KOPT-K1 (cell line): ENCODE results near the gene HDAC8.

Experiments
- H3K27ac ChIP-seq: fragments of 200-600 bp; sonication (generic); 2 replicates; pipeline ENCODE4 v1.5.1; 2016; ENCODE audit warnings: antibody characterized with exemption, mild to moderate bottlenecking, low read depth, low read length; ENCODE audit not compliant: poor library complexity, severe bottlenecking
- H3K36me3 ChIP-seq: fragments of 200-600 bp; sonication (generic); 2 replicates; pipeline ENCODE4 v1.5.1; 2017; ENCODE audit warnings: antibody characterized with exemption, mild to moderate bottlenecking, low read length, moderate library complexity; ENCODE audit not compliant: insufficient read depth
- H3K9me3 ChIP-seq: fragments of 200-600 bp; sonication (generic); 2 replicates; pipeline ENCODE4 v1.5.1; 2017; ENCODE audit warnings: antibody characterized with exemption, low read length, mild to moderate bottlenecking; ENCODE audit not compliant: insufficient read depth, poor library complexity, severe bottlenecking

The HDAC8 gene

DNA sequence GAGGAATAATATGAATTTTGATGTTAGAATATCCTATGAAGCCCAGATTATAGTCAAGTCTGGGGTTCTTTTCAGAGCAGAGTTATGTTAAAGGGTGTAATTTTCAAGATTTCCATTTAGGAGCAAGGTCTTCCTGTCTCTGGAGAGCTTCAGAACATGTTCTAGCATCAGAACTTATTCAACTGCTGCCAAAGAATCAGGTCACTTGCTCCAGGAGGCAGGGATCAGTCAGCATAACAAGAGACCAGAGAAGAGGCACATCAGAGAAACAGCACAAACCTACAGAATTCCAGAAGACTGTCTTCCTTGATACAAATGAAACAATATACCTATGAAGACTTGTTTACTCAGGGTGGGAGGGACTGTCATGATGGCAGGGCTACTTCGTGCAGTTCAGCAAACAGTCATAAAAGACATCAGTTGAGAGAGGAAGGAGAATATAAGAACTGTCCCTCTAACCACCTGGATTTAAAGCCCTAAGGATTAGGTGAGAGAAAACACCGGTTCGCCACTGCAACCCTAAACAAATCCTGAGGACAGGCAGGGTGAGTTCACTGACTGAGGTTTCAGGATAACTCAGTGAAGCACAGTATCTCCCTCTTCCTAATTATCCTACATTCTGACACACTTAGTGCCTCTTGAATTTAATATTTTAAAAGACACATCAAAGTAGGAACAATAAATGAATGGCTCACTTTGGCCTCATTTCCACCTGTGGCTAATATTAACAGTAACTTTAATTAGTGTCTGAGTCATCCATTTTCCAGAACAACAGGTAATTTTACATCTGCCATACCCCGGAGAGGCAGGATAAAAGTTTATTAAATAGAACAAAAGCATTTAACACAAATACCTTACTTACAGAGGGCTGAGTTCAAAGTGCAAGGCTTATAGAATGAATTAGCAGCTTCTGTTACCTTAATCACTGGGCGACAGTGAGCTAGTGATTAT is 93.0 kb downstream of the HDAC8 start:
- H3K27ac ChIP-seq = no peak overlapping the region
- H3K9me3 ChIP-seq = no peaks in the 10 kb centered on the region
- H3K36me3 ChIP-seq = no peaks in the 10 kb centered on the region

DNA sequence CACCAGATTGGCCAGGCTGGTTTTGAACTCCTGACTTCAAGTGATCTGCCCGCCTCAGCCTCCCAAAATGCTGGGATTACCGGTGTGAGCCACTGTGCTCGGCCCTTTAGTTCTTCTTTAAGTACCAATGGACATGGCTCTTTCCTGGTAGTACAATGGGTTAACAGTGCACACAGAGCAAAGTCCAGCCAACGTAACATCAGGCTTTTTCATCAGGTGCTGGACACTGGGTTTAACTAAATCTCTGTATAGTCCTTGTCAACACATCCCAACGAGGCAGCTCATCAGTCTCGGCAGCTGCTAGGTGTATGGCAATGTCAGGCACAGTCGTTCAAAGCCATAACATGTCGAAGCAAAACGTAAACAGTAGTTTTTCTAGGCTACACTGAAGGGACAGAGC is 93.8 kb downstream of the HDAC8 start:
- Histone ChIP-seq H3K9me3 (no peaks in the 10 kb centered on the region), H3K27ac (no peak overlapping the region), H3K36me3 (no peaks in the 10 kb centered on the region)

DNA sequence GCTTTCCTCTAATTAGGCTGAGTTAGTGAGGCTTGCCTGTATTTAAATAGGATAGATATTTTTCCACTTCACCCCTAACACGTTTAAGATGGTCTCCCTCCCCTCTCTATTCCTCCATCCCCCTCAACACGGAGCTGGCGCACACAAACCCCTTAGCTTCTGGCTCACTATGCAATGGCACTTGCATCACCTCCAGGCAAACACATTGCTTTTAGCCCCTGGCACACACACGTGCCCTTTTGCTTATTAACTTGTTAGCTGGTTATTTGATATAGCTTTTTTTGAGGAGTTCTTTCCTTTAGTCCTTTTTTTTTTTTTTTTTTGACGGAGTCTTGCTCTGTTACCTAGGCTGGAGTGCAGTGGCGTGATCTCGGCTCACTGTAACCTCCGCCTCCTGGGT is 94.3 kb downstream of the HDAC8 start:
- Histone ChIP-seq H3K27ac (no peak overlapping the region), H3K9me3 (no peaks in the 10 kb centered on the region), H3K36me3 (no peaks in the 10 kb centered on the region)

DNA sequence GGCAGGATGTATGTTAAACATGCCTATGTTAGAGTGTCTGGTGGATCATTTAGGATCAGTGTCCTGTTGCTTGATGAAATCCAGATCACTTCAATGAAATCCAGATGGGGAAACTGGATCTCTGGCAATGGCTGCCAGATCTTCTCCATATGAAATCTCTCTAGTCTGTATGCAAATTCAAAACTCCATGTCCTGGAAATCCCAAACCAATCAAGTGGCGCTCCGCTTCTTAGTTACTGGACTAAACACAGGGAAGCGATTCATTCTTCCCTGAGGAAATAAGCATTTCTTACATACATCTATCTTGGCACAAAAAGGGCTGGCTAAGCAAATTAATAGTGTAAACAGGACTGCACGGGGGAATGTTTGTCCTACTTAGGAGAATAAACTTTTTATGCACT is 94.9 kb downstream of the HDAC8 start:
- no peaks in the 10 kb centered on the region for H3K36me3 ChIP-seq
- no peaks in the 10 kb centered on the region for H3K9me3 ChIP-seq
- H3K27ac ChIP-seq = no peak overlapping the region

DNA sequence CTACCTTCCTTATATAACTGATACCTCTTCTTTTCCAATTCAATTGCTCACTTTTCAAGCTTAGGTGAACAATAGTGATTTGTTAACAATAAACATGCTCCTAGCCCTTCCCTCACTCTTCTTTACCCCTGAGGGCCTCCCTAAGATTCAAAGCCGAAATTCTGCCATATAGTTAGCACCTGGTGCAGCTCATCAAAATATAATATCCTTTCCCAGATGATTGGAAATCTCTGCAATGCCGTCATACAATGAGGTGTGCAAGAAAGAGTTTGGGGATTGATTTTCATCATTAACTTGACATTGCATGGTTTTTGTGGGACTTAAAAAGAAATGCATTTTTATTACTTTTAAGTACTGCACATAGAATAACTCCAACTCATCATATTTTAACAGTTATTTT is 95.3 kb downstream of the HDAC8 start:
- Histone ChIP-seq H3K27ac (no peak overlapping the region), H3K36me3 (no peaks in the 10 kb centered on the region), H3K9me3 (no peaks in the 10 kb centered on the region)

DNA sequence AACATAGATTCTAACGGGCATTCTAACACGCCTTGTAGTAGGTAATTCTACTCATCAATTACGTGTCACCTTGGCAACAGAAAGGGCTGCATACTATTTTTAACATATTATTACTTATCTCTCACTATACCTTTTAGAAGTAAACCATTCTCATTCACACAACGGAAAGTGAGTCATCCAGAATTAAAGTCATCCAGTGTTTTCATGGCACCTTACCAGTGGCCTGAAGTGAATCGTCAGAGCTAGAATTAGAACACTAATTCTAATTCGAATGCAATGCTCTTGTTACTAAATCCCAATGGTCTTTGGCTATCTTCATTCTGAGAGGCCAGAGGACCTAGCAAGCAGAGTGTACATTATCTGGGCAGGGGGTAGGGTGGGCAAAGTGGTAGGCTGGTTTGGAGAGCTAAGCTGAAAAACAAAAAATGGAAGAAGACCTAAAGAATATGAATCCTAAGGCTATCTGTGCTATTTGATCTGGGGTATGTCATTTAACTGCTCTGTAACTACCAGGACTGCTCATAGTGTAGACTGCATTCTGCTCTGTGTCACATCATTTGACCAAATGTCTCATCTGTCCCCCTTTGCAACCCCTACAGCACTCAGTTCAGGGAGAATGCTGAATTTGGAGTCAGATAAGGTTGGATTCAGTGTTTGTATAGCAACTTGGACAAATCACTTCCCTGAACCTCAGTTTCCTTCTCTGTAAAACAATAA is 96.5 kb downstream of the HDAC8 start:
- Histone ChIP-seq H3K36me3 (no peaks in the 10 kb centered on the region), H3K9me3 (no peaks in the 10 kb centered on the region), H3K27ac (no peak overlapping the region)

DNA sequence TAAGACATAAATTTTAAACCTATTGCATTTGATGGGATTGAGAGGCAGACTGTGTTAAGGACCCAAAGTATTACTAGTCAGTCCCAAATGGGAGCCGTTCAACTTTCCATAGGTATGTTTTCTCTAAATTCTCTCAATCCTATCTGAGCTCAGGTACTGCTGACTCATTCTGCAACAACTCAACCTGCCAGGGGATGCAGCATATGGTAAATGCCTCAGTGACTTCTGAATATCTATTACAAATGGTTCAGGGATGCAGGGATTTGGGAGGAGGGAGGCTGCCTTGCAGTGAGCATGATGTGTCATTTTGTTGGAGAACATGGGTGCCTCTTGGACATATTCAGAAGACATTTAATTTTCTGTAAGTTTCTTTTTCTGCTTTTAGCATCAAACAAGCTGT is 97.3 kb downstream of the HDAC8 start:
- H3K9me3 ChIP-seq = no peaks in the 10 kb centered on the region
- H3K36me3 ChIP-seq = no peaks in the 10 kb centered on the region

DNA sequence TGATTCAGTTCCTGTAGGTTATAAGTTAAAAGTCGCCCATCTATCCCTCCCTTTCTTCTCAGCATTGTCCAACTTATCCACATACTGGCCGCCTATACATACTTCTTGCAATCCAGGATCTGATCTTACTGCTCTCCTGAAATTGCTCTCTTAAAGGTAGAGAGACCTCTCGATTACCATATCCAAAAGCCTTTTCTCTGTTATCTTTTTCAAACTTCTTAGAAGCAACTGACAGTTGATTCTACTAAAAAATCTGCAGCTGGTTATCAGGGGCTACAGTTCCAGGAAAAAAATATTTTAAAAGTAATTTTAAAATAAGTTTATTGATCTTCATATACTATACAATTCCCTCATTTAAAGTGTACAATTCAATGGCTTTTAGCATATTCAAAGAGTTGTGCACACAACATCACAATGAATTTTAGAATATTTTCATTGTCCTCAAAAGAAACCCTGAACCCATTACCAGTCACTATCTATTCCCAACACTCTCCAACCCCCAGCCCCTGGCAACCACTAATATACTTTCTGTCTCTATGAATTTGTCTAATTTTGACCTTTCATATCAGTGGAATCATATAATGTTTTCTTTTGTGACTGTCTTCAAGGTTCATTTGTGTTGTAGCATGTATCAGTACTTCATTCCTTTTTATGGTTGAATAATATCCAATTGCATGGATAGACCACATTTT is 102.0 kb downstream of the HDAC8 start:
- H3K9me3 ChIP-seq = no peaks in the 10 kb centered on the region
- no peak overlapping the region for H3K27ac ChIP-seq
- H3K36me3 ChIP-seq = no peaks in the 10 kb centered on the region

More for the DNA sequence above, 97.3 kb downstream of the HDAC8 start:
- H3K27ac ChIP-seq = no peak overlapping the region

DNA sequence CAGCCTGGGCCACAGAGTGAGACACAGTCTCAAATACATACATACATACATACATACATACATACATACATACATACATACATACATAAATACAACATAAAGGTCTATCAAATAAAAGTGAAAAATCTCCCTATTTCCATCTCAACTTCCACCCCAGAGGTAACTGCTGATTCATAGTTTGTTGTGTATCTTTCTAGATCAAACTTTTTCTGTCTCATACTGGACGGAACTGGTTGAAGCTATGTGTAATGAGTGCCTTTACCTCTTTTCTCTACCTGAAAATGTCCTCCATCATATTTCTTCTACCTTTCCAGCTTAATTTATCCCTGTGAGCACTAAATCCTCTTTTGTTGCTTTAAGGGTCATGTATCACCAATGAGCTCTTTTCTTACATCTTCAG is 102.5 kb downstream of the HDAC8 start:
- H3K9me3 ChIP-seq = no peaks in the 10 kb centered on the region
- H3K27ac ChIP-seq = no peak overlapping the region
- H3K36me3 ChIP-seq = no peaks in the 10 kb centered on the region

DNA sequence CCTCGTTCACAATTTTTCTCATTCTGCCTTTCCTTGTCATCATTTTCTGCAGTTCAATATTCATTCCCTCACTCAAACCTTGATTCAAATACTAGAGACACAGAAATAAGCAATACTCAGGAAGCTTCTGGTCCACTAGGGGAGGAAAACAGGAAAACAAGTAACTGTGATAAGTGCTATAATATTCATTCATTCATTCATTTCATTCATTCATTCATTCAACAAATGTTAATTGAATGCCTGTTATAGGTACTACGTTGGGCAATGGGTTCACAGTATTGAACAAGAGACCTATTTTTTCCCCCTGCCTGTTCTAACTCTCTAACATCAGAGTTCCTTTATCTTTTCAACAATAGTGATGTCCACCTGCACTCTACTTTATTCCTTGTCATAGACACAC is 104.0 kb downstream of the HDAC8 start:
- peaks cover 3% of the 10 kb centered on the region; the same call in 1 of the 2 replicates for H3K36me3 ChIP-seq
- H3K9me3 ChIP-seq = no peaks in the 10 kb centered on the region
- no peak overlapping the region for H3K27ac ChIP-seq

DNA sequence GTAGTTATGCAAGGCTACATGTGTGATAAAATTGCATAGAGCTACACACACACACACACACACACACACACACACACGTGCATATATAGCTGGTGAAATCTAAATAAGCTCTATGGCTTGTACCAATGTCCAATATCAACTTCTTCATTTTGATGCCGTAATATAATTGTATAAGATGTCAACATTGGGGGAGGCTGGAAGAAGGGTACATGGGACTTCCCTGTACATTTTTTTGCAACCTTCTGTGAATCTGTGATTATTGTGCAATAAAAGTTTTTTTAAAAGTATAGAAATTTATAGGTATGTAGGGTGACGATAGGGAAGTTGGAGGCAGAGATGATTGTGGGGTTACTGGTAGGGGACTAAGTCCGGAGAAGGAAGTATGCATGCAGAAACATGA is 105.5 kb downstream of the HDAC8 start:
- no peaks in the 10 kb centered on the region for H3K9me3 ChIP-seq
- no peak overlapping the region for H3K27ac ChIP-seq
- H3K36me3 ChIP-seq = peaks cover 3% of the 10 kb centered on the region; the same call in 1 of the 2 replicates

DNA sequence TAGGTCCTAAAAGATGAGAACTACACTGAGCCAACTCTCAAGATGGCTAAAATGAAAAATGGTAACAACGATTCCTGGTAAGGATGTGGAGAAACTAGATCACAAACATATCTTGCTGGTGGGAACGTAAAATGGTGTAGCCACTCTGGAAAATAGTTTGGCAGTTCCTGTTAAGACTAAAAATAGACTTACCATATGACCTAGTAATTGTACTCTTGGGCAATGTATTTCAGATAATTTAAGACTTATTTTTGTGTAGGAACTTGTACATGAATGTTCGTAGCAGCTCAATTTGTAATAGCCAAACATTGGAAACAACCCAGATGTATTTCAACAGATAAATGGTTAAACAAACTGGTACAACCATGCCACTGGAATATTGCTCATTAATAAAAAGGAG is 106.2 kb downstream of the HDAC8 start:
- no peaks in the 10 kb centered on the region for H3K9me3 ChIP-seq
- H3K36me3 ChIP-seq = peaks cover 7% of the 10 kb centered on the region; the same call in 1 of the 2 replicates
- H3K27ac ChIP-seq = no peak overlapping the region

DNA sequence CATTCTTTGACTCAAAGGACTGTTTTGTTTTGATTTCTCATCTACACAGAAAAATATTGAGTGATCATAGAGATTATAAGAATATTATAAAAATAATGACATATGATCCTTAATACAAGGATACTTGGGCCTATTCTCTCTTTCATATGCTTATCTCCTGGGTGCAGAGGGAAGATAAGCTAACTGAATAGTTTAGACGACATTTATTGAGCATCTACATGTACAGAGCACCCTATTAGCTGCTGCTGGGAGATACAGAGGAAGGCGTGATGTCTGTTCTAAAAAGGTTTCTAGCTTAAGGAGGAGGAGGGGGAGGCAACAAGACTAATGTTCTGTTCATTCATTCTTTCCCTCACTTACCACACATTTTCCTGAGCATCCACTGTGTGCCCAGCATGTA is 106.8 kb downstream of the HDAC8 start:
- H3K27ac ChIP-seq = no peak overlapping the region

DNA sequence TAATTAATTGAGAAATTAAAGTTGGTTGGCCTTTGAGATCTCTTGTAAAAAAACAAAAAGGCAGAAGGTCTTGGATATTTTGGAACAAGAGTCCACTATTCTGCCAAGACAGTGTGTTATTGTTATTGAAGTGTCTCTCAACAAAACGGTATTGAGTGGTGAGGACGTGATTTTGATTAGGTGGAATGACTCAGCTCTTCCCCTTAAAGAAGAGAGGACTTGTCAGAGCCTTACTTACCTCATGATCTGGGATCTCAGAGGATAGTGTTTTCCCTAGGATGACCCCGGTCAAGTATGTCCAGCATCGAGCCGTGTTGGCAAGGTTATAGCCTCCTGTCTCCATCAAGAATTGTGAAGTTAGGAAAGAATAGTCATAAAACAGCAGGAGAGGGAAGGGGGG is 110.9 kb downstream of the HDAC8 start:
- no peaks in the 10 kb centered on the region for H3K9me3 ChIP-seq
- H3K27ac ChIP-seq = no peak overlapping the region
- H3K36me3 ChIP-seq = peaks cover 7% of the 10 kb centered on the region; the same call in 1 of the 2 replicates

More for the DNA sequence above, 106.8 kb downstream of the HDAC8 start:
- H3K36me3 ChIP-seq = peaks cover 7% of the 10 kb centered on the region; the same call in 1 of the 2 replicates
- H3K9me3 ChIP-seq = no peaks in the 10 kb centered on the region

DNA sequence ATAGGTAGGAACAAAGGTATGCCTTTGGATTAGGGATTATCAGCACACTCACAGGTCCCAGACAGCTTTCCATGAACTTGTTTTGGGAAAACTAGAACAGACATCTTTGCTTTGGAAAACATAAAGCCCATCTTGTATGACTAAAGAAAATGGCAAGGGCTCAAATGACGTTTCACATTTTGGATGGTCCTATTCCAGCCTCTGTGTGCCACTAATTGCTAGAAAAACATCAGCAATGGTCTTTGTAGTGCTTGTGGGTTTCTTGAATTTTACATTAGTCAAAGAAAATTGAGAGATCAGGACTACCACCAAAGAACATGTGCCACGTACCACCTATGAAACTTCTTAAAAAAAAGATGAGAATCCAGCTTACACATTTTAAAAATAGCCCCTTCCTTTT is 111.4 kb downstream of the HDAC8 start:
- no peaks in the 10 kb centered on the region for H3K9me3 ChIP-seq
- peaks cover 7% of the 10 kb centered on the region; the same call in 1 of the 2 replicates for H3K36me3 ChIP-seq
- H3K27ac ChIP-seq = no peak overlapping the region
